HG03565 (cell line): ENCODE measurements around the gene KCNMB4.
A peak's percentile ranks its signal among the peaks of the same experiment; 100 is the strongest.
"Not testable (repeated sequence)": the region's sequence is repeated elsewhere in the genome, so short reads cannot be mapped to it uniquely, and the experiment has no call there.

Experiments
- ATAC-seq: cut with Tn5 transposase; IDR thresholded peaks from one replicate; pipeline ENCODE4 v1.9.1; 2021; ENCODE audit warnings: mild to moderate bottlenecking, moderate library complexity; ENCODE audit not compliant: unreplicated experiment

The KCNMB4 gene

DNA sequence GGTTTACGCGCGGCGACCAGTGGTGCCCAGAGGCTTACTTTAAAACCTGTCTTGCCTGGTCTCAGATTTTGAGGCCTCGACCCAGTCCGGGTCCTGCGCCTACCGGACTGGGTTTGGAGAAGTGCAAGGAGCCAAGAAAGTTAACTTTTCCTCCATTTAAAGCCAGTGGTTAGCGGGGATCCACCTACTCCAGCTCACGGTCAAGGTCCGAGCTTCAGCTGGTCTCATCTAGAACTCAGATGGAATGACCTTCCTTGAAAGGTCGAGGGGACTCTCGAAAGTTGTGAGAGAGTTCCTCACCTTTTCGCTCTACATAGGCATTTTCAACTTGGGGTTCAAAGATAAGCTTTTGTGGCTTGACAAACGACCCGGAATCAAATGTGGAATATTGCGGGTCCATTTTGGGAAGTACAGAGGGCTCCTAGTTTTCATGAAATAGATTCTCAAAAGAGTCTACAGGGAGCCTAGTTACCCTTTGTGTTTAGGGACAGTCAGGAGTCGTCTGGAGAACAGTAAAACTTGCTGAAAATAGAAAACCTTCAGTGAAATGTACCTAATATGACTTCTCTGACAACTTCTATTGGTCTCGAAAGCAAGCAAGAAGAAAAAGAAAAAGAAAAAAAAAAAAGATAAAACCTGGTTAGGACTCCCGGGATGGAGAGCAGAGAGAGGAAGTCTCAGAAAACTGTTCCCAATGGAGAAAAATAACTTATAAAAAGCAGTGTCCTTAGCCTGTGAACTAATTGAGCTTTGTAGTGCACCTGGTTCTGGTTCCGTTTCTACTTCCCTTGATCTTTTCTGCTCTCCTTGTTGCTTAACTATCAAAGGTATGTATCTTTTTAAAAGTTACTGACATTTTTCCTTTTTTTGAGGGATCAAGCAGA lies 1.4 kb downstream of the KCNMB4 start:
- no peak for ATAC-seq

DNA sequence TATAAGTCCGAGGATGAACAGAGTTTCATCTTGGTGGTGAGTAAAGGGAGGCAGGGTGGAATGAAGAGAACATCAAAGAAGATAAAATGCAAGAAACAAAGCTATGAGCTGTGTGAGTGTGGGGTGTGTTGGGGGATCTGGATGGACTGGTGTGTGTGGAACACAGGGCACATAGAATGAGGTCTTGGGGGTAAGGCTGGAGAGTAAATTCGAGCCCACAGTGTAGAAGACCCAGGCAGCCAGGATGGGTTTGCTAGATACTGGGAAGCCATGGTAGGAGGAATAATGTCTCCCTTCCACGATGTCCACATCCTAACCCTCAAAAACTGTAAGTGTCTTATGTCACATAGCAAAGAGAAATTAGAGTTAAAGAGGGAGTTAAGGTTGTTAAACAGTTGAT lies 6.8 kb downstream of the KCNMB4 start:
- ATAC-seq: no peak

DNA sequence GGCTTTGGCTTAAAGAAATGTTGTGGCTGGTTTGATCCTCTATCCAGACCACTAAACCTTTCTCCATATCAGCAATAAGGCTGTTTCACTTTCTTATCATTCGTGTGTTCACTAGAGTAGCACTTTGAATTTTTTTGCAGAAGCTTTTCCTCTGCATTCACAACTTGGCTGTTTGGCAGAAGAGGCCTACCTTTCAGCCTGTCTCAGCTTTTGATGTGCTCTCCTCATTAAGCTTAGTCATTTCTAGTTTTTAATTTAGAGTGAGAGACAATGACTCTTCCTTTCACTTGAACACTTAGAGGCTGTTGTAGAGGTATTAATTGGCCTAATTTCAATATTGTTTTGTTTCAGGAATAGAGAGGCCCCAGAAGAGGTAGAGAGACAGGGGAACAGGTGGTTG lies 13.8 kb downstream of the KCNMB4 start:
- no peak for ATAC-seq

DNA sequence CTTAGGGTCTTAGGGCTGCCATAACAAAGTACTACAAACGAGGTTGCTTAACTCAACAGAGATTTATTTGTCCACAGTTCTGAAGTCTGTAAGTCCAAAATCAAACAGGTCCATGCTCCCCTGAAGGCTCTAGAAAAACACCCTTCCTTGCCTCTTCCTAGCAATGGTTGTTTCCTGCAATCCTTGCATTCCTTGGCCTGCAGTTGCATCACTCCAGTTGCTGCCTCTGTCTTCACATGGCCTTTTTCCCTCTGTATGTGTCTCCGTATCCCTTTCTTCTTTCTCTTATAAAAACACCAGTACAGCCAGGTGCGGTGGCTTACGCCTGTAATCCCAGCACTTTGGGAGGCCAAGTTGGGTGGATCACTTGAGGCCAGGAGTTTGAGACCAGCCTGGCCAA lies 17.4 kb downstream of the KCNMB4 start:
- no peak for ATAC-seq

DNA sequence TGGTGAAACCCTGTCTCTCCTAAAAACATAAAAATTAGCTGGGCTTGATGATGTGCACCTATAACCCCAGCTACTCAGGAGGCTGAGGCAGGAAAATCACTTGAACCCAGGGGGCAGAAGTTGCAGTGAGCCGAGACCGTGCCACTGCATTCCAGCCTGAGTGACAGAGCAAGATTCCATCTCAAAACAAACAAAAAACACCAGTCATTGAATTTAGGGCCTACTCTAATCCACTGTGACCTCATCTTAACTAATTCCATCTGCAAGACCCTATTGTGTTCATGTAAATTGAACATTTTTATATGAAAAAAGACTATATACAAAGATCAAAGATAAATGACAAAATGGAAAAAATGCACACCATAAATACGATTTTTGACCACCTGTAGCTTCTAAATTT lies 17.8 kb downstream of the KCNMB4 start:
- ATAC-seq: no peak

DNA sequence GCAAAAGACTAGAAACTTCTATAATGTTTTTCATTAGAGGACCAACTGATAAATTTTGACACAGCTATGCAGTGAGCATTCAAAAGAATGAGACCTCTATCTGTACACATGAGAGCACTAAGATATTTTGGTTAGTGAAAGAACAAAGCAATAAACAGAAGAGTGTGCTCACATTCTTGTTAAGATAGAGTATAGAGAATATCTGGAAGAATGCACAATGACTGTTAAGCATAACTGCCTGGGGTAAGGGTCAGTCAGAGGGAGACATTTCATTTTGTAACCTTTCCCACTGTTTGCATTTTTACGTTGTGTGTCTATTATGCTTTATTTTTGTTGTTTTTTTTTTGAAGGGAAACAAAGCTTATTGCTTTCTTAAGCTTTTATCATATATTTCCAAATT lies 20.7 kb downstream of the KCNMB4 start:
- ATAC-seq: no peak

DNA sequence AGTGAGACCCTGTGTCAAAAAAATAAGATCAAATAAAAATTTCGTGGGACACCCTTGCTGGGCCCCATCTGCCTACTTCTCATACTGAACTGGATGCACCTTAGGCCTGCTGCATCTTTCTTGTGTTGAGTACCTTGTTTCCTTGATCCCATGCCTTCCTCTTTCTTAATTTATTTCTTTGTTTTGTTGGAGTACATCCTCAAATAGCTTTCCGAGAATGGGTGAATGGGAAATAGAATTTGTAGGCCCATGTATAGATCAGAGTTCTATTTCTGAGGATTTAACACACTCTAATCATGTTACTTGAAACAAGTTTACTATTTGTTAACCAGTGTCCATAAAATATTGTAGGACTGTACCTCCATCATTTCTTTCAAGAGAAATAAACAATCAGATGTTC lies 23.6 kb downstream of the KCNMB4 start:
- no peak for ATAC-seq

DNA sequence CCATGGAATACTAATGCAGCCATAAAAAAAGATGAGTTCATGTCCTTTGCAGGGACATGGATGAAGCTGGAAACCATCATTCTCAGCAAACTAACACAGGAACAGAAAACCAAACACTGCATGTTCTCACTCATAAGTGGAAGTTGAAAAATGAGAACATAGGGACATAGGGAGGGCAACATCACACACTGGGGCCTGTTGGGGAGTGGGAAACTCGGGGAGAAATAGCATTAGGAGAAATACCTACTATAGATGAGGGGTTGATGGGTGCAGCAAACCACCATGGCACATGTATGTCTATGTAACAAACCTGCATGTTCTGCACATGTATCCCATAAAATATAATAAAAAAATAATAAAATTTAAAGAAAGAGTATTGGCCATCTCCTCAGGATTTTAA lies 26.5 kb downstream of the KCNMB4 start:
- not testable (repeated sequence) for ATAC-seq

DNA sequence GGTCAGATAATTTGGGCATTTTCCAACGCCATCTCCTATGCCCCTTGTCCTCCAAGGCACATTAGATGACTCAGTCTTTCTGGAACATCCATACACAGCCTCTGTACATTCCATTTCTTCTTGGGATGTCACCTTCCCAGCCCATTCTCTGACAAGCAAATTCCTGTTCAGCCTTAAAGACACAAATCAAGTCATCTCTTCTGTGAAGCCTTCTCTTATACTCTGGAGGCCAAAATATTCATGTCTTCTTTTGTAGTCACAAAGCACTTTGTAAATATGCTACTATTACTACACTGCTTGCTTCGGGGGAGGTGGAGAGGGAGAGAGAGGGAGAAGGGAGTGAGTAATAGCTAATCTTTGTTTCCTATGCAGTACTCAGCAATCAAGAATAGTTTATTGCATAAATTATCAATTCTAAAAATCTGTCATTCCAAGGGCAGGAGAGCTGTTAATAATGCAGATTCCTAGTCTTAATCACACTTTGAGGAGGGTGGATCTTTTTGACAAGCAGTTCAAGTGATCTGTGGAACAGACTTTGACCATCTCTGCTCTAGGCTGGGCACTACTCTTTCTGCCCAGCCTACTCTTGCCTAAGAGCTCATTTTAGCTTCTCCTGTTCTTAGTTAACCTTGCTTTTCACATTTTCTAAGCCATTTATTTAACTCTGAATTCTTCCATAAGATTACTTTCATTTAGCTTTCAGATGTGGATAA lies 27.9 kb downstream of the KCNMB4 start:
- no peak for ATAC-seq

DNA sequence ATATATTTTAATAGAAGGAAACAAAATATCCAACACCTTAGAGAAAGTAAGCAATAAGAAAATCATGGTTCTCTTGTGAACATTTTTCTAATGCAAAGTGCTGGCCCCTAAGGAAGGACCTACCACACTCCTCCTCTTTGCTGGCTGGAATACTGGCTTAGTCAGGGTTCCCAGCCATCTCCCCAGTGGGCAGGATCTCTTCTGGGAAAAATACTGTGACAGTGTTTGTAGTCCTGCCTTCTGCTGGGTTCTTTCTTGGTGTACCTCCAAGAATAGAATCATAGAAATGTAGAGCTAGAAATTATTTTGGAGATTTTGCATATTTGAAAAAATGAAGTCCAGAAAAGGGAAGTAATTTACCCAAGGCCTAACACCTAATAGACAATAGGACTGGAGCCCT lies 31.9 kb downstream of the KCNMB4 start:
- no peak for ATAC-seq

DNA sequence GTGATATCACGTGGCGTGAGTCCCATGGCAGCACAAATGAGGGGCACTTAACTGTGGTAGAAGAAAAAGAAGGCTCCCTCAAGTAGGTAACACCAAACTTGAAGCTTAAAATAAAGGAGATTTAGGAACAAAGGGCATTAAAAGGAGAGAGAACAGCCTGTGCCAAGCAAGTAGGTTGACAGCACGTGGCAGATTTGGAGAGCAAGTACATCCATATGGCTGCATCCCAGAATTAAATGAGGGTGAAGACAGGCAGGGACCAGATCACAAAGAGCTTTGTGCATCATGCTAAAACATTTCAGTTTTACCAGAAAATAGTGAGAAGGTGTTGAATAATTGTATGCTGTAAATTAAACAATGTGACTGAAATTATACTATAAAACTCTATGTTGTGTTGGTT lies 32.8 kb downstream of the KCNMB4 start:
- no peak for ATAC-seq

DNA sequence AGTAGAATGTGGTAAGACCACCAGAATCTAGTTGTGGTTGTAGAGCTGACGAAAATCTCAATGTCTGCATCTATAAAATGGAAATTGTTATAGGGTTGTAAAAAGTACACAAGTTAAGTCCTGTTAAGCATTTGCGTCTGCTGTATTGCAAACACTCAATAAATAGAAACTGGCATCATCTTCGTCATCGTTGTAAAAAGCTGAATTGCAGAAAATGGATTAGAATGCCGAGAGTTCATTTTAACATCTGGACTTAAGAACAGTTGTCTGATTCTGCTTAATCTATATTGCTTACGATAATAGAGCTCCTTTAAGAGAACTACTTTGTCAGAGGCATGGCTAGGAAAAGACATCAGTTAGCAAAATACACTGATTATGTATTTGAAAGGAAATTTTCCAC lies 33.2 kb downstream of the KCNMB4 start:
- ATAC-seq: no peak

DNA sequence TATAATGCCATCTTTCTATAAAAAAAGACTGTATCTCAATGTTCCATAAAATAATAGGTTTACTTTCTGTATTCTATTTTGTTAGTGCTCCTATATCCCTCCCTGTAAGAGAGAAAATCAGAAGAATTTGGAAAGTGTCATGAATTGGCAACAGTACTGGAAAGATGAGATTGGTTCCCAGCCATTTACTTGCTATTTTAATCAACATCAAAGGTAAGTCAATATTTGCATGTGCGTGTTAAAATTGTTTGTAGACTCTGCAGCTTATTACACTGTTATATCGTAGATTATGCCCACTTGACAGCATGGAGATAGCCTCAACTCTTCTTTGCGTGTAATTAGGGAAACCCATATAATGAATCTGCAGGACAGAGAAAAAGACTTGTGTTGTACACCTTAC lies 34.0 kb downstream of the KCNMB4 start:
- no peak for ATAC-seq

DNA sequence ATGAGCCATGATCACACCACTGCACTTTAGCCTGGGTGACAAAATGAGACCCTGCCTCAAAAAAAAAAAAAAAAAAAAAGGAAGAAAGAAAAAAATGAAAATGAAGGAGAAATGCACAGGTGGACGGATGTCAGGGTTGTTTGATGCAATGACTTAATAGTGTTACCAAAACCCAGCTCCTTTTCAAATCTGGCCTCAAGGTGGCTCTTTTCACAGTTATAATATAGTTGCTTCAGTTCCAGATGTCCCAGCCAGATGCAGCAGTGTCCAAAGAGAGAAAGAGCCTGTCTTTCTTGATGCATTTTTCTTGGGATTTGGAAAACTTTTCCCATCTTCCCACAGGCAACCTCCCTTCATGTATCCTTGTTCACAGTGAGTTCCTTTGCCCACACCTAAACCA lies 36.5 kb downstream of the KCNMB4 start:
- no peak for ATAC-seq

DNA sequence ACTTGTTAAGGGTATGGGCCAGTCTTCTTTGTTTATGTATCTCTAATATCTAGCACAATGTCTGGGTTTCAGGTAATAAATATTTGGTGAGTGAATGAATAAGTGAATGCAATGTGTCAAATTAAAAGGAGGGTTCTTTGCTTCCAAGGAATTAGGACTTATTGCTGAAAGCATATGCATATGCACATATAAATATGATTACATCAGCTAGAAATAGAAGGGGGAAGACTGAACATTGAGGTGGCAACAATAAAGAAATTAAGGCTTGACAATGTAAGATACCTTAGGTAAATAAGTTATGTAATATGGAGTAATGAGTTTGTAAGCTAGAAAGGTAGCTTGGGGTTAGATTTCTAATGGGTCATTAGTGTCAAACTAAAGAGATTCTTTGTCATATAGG lies 37.7 kb downstream of the KCNMB4 start:
- no peak for ATAC-seq

DNA sequence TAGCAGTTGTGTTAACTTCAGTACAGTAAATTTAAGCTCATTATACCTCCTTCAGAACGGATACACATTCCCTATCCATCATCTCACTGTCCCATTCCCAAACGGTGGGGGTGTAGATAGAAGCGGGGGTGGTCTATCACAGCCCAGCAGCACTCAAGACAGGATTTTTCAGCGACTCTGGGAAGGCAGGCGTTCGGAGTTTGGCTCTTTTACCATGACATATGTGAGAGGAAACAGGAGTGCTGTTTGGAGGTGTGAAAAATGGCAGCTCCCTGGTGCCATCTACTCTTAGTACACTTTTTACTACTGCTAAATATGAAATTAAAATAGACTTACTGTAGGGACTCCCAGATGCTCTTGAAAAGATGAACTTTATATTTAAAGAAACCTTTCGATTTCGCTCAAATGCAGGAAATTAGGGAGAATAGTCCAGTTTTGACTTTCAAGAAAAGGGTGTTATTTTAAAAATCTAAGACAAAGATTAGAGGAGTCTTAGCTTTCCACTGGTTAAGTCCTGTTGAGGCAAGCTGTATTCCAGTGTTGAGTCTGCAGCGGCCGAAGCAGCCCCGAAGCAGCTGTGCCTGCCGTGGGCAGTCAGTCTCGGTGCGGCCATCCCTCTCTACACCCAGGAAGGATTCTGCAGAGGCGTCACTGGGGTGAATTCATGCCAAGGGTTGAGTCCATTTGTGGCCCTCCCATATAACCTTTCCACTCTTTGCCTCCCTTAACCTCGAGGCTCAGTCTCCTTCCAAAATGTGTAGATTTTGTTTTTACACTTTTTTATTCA lies 42.1 kb downstream of the KCNMB4 start:
- no peak for ATAC-seq

DNA sequence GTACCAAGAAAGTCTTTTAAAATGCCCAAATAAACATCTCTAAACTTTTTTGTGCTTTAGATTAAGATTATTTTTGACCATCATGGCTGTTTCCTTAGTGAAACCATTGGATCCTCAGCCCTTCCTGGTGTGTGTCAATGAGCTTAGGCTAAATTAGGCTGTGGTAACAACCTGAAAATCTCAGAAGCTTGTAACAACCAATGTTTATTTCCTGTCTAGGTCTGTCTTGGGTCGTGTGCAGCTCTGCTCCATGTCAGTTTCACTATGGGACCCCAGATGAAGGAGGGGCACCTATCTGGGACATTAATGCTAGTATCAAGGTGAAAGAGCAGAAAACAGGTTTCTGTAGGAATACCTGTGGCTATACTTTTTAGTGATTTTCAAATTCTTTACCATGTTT lies 49.9 kb downstream of the KCNMB4 start:
- peak; percentile 81 for ATAC-seq

DNA sequence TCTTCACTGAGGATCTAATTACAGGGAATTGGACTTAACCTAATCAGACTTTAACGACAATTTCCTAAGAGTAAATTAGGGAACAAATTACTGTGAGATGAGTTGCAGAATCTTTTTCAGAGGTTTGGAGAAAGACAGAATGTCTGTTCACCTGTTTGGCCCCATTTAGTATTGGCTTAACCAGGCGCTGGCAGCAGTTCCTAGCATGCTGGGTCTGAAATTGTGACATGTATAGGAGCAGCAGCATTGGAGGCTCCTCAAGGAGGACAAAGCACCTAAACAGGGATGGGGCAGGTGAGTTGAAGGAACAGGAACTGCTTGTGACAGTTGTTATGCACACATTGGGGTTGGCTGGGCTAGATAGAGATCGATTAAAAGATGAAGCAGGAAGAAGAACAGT lies 51.0 kb downstream of the KCNMB4 start:
- ATAC-seq: no peak

DNA sequence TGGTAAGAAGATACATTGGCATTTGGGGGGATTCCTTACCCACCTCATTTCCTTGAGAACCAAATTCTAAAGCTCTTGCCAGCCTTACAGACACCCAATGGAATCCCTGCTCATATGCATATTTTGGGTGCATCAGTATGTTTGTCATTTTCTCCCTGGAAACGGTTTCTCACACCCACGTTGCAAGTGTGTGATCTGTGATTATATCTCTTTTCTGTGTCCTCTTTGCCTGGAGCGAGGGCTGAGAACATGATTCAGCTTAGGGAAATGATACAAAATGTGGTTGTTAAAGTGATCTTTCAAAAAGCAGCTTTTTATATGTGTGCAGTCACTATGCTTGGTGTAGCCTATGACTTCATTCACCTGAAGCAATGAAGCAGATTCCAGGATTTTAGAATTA lies 52.0 kb downstream of the KCNMB4 start:
- no peak for ATAC-seq

DNA sequence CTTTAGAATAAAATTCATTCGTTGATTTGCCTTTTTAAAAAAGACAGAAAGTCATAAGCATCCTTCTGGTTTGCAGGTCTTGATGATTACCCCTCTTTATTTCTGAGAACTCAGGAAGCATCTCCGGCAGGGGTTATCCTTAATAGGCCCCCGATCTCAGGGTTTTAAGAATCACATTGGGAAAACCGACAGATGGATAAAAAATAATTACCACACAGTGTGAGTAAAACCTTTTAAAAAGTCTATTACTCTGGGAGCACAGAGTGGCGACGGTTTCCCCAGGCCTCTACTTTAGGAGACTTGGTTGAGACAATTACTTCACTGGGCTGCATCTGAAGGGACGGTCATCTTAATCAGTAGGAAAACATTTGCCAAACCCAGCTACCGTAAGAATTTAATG lies 56.5 kb downstream of the KCNMB4 start:
- no peak for ATAC-seq

DNA sequence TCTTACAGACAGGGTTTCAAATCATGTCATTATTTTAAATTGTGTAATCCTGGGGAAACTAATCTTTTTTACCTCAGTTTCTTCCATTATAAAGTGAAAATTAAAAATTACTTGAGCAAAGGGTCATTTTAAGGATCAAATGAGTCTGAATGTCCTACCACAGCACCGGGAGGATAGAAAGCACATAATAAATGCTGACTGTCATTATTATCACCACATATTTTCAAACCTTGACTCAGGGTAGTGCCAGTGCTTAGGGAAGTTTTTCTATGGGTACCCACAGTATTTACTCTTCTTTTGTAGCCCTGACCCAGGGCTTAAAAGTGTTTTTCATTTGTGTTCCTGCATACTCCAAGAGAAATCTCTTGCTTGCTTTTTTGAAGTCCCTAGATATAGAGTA lies 60.5 kb downstream of the KCNMB4 start:
- ATAC-seq: no peak

DNA sequence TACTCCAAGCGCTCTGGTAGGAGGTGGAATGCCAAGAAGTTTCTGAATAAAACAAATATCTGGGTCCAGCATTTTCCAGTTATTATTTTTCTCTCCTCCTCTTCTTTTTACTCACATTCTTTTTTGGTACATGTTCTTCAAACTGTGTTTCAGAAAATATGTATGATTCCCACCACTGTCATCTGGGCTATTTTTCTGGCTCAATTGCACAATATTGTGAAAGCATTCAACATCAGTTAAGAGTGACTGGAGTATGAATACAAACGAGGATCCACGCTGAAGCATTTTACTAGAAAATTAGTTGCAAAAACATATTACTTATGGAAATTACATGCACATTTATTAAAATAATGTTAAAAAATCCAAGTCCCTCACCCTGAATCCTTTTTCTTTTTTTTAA lies 61.5 kb downstream of the KCNMB4 start:
- ATAC-seq: no peak
